Measurements from ENCODE around the gene DOCK2.

Gene DOCK2

GRCh38 chr5:169666365-169666764 lies 29.3 kb downstream of the DOCK2 start:
- no peak for TF ChIP-seq CTCF (conservative IDR thresholded peaks at IDR 0.05)
- H3K27ac ChIP-seq, result no peak overlapping the region

- no peak overlapping the region for H3K27ac ChIP-seq
Measured at GRCh38 chr5:169667896-169668674, 31.0 kb downstream of the DOCK2 start.

GRCh38 chr5:169668732-169669131 lies 31.7 kb downstream of the DOCK2 start:
- TF ChIP-seq CTCF (conservative IDR thresholded peaks at IDR 0.05), result no peak
- H3K27ac ChIP-seq, result no peak overlapping the region

More at GRCh38 chr5:169667896-169668674, 31.0 kb downstream of the DOCK2 start:
- no peak for TF ChIP-seq CTCF (conservative IDR thresholded peaks at IDR 0.05)

GRCh38 chr5:169670769-169671525 lies 33.9 kb downstream of the DOCK2 start:
- no peak overlapping the region for H3K27ac ChIP-seq
- TF ChIP-seq CTCF (conservative IDR thresholded peaks at IDR 0.05), result no peak

GRCh38 chr5:169682026-169682425 lies 45.0 kb downstream of the DOCK2 start:
- H3K27ac ChIP-seq, result no peak overlapping the region
- TF ChIP-seq CTCF (conservative IDR thresholded peaks at IDR 0.05), result no peak

- H3K27ac ChIP-seq, result no peak overlapping the region
- TF ChIP-seq CTCF (conservative IDR thresholded peaks at IDR 0.05), result no peak
Measured at GRCh38 chr5:169686137-169686536, 49.1 kb downstream of the DOCK2 start.

- no peak for TF ChIP-seq CTCF (conservative IDR thresholded peaks at IDR 0.05)
- H3K27ac ChIP-seq, result no peak overlapping the region
Measured at GRCh38 chr5:169688106-169688505, 51.0 kb downstream of the DOCK2 start.
